H1 (cell line): ENCODE results near the gene KRTAP3-1. TPM values are rescaled to one million over a fixed set of nuclear protein-coding genes. Genes with fewer than 3 reads are reported as not detected.

ENCODE experiments used
- CTCF ChIA-PET: fragments of 300-600 bp; sonication (Branson Sonifier 250); formaldehyde crosslinking; loops from one replicate; lab custom pipeline; 2021; ENCODE audit not compliant: partially characterized antibody; lab: Charles Lee
- POLR2A ChIA-PET: fragments of 300-600 bp; sonication (Branson Sonifier 250); formaldehyde crosslinking; loops from one replicate; lab custom pipeline; 2021; ENCODE audit warnings: inconsistent platforms; ENCODE audit not compliant: partially characterized antibody; lab: Charles Lee
- DNase-seq, 2 experiments: peaks; one replicate each; pipeline versions ENCODE4 v3.0.0 to v3.0.0-alpha.2; 2010 to 2022; ENCODE audit warnings: low spot score in 2 of 2, low read depth in 1 of 2, mixed read lengths in 1 of 2
- FAIRE-seq: peaks from 2 replicates; lab custom pipeline; 2011; peaks lifted over from hg19 to GRCh38; lab: Jason Lieb, UNC
- H2AFZ ChIP-seq: 2 replicates; pipeline ENCODE4 v1.8.1; 2012; ENCODE audit warnings: low read length, inconsistent platforms
- H2AK5ac ChIP-seq: 2 replicates; pipeline ENCODE4 v1.6.1; 2013; ENCODE audit warnings: low read depth, low read length
- H2BK120ac ChIP-seq: replicated peaks from 2 replicates; pipeline ENCODE3; 2013; ENCODE audit warnings: low read depth, low read length, inconsistent platforms
- H2BK12ac ChIP-seq: 2 replicates; pipeline ENCODE4 v1.6.1; 2013; ENCODE audit warnings: low read depth, low read length
- H2BK15ac ChIP-seq: 2 replicates; pipeline ENCODE4 v1.6.1; 2013; ENCODE audit warnings: low read length
- H2BK20ac ChIP-seq: 2 replicates; pipeline ENCODE4 v1.6.1; 2013; ENCODE audit warnings: low read length
- H2BK5ac ChIP-seq: 2 replicates; pipeline ENCODE4 v1.6.1; 2013; ENCODE audit warnings: low read depth, low read length
- H3K14ac ChIP-seq: 2 replicates; pipeline ENCODE4 v1.6.1; 2013; ENCODE audit warnings: inconsistent platforms; ENCODE audit not compliant: insufficient read length
- H3K18ac ChIP-seq: 2 replicates; pipeline ENCODE4 v1.6.1; 2013; ENCODE audit warnings: low read length; ENCODE audit errors: extremely low read depth
- H3K23ac ChIP-seq: 2 replicates; pipeline ENCODE4 v1.6.1; 2013; ENCODE audit warnings: inconsistent platforms; ENCODE audit not compliant: insufficient read length
- H3K23me2 ChIP-seq: 2 replicates; pipeline ENCODE4 v1.6.1; 2013; ENCODE audit warnings: low read depth, low read length
- H3K27ac ChIP-seq: 2 replicates; pipeline ENCODE4 v1.6.1; 2011; ENCODE audit warnings: low read depth, low read length, inconsistent platforms
- H3K27me3 ChIP-seq, 4 experiments: replicated peaks in 1 of 4; 1 replicate in 1 of 4; 2 replicates in 3 of 4; pipeline versions ENCODE4 v1.6.1 to v1.8.1; 2011 to 2013; ENCODE audit warnings: low read length in 3 of 4, mild to moderate bottlenecking in 3 of 4, inconsistent platforms in 2 of 4, mixed read lengths in 2 of 4, moderate library complexity in 1 of 4; ENCODE audit not compliant: control insufficient read depth in 3 of 4, insufficient read depth in 3 of 4; ENCODE audit errors: extremely low read depth in 1 of 4
- H3K36me3 ChIP-seq, 4 experiments: 2 replicates each; pipeline versions ENCODE4 v1.6.1 to v1.8.1; 2011 to 2013; ENCODE audit warnings: mild to moderate bottlenecking in 4 of 4, low read length in 3 of 4, moderate library complexity in 2 of 4, control low read depth in 1 of 4, inconsistent platforms in 1 of 4; ENCODE audit not compliant: insufficient read depth in 4 of 4, control insufficient read depth in 2 of 4
- H3K4ac ChIP-seq: replicated peaks from 2 replicates; pipeline ENCODE3; 2013; ENCODE audit warnings: low read length, low read depth, mixed read lengths, inconsistent platforms; ENCODE audit not compliant: insufficient read length
- H3K4me1 ChIP-seq, 4 experiments: replicated peaks in 1 of 4; 1 replicate in 1 of 4; 2 replicates in 3 of 4; pipeline versions ENCODE4 v1.6.1 to v1.8.1; 2011 to 2013; ENCODE audit warnings: low read length in 3 of 4, inconsistent platforms in 2 of 4, mixed read lengths in 1 of 4; ENCODE audit not compliant: insufficient read depth in 4 of 4, control insufficient read depth in 3 of 4
- H3K4me2 ChIP-seq, 2 experiments: 2 replicates each; pipeline versions ENCODE4 v1.6.1 to v1.8.1; 2011 to 2013; ENCODE audit warnings: low read depth in 2 of 2, low read length in 2 of 2, control low read depth in 1 of 2, inconsistent platforms in 1 of 2, mild to moderate bottlenecking in 1 of 2; ENCODE audit not compliant: insufficient read depth in 1 of 2
- H3K4me3 ChIP-seq, 4 experiments: fragments of 200-600, 300-600 bp in 1 of 4; sonication (generic), shearing (Covaris generic), sonication (Bioruptor Twin) in 1 of 4; 2 replicates each; pipeline versions ENCODE4 v1.5.1 to v1.8.1; 2011 to 2016; ENCODE audit warnings: low read length in 4 of 4, low read depth in 3 of 4, control low read depth in 2 of 4, inconsistent platforms in 2 of 4, mild to moderate bottlenecking in 2 of 4, mixed read lengths in 1 of 4, moderate library complexity in 1 of 4; ENCODE audit not compliant: insufficient read depth in 2 of 4; ENCODE audit errors: extremely low read depth in 1 of 4
- H3K56ac ChIP-seq: replicated peaks from 2 replicates; pipeline ENCODE3; 2013; ENCODE audit warnings: low read depth, mild to moderate bottlenecking, mixed read lengths, low read length, inconsistent platforms; ENCODE audit not compliant: insufficient read length
- H3K79me1 ChIP-seq: 2 replicates; pipeline ENCODE4 v1.6.1; 2013; ENCODE audit warnings: low read depth, low read length, control low read depth
- H3K79me2 ChIP-seq, 2 experiments: 2 replicates each; pipeline versions ENCODE4 v1.6.1 to v1.8.1; 2012 to 2013; ENCODE audit warnings: low read length in 2 of 2, mild to moderate bottlenecking in 2 of 2, inconsistent platforms in 1 of 2; ENCODE audit not compliant: insufficient read depth in 2 of 2, control insufficient read depth in 1 of 2
- H3K9ac ChIP-seq, 4 experiments: replicated peaks in 1 of 4; 1 replicate in 1 of 4; 2 replicates in 3 of 4; pipeline versions ENCODE4 v1.6.1 to v1.8.1; 2011 to 2013; ENCODE audit warnings: low read depth in 3 of 4, low read length in 3 of 4, control low read depth in 2 of 4, mild to moderate bottlenecking in 2 of 4, moderate library complexity in 2 of 4, inconsistent platforms in 1 of 4; ENCODE audit errors: extremely low read depth in 1 of 4
- H3K9me3 ChIP-seq, 2 experiments: 2 replicates each; pipeline versions ENCODE4 v1.6.1 to v1.8.1; 2012 to 2013; ENCODE audit warnings: mild to moderate bottlenecking in 2 of 2, moderate library complexity in 2 of 2, control low read depth in 1 of 2, inconsistent platforms in 1 of 2, low read depth in 1 of 2, low read length in 1 of 2, mixed read lengths in 1 of 2; ENCODE audit not compliant: insufficient read depth in 2 of 2
- H4K20me1 ChIP-seq, 2 experiments: replicated peaks in 1 of 2; 2 replicates each; pipeline versions ENCODE3 to v1.8.1; 2011 to 2013; ENCODE audit warnings: inconsistent platforms in 2 of 2, low read length in 2 of 2, mild to moderate bottlenecking in 1 of 2; ENCODE audit not compliant: insufficient read depth in 2 of 2, control insufficient read depth in 1 of 2
- H4K5ac ChIP-seq: 2 replicates; pipeline ENCODE4 v1.6.1; 2013; ENCODE audit warnings: low read length, low read depth, mixed read lengths, inconsistent platforms; ENCODE audit not compliant: insufficient read length
- H4K8ac ChIP-seq: 2 replicates; pipeline ENCODE4 v1.8.0; 2013; ENCODE audit warnings: mild to moderate bottlenecking, moderate library complexity, low read length, inconsistent platforms; ENCODE audit not compliant: insufficient read depth; ENCODE audit errors: extremely low read depth
- H4K91ac ChIP-seq: replicated peaks from 2 replicates; pipeline ENCODE3; 2013; ENCODE audit warnings: low read length, mixed read lengths, inconsistent platforms; ENCODE audit not compliant: insufficient read length
- CBX8 ChIP-seq: fragments of 300-800, 300-1000 bp; sonication (generic); IDR thresholded peaks from 2 replicates; pipeline ENCODE4 v1.7.1; 2016; ENCODE audit warnings: low read depth, low read length, borderline replicate concordance
- CHD2 ChIP-seq: IDR thresholded peaks from 2 replicates; pipeline ENCODE4 v1.6.1; 2012; ENCODE audit warnings: low read length, improper control_type of control experiment
- EZH2 ChIP-seq: fragments of 200-600 bp; sonication (generic); IDR thresholded peaks from 2 replicates; pipeline ENCODE4 v1.7.1; 2012; ENCODE audit warnings: low read depth, mild to moderate bottlenecking, moderate library complexity, low read length, inconsistent platforms; ENCODE audit not compliant: severe bottlenecking
- GTF2F1 ChIP-seq: IDR thresholded peaks from 2 replicates; pipeline ENCODE4 v1.6.1; 2012; ENCODE audit warnings: low read depth, low read length, improper control_type of control experiment, borderline replicate concordance
- KDM4A ChIP-seq: IDR thresholded peaks from one replicate; pipeline ENCODE4 v1.7.1; 2012; ENCODE audit warnings: low read depth, mild to moderate bottlenecking, moderate library complexity, low read length, inconsistent platforms; ENCODE audit not compliant: severe bottlenecking
- USF2 ChIP-seq: IDR thresholded peaks from 2 replicates; pipeline ENCODE4 v1.6.1; 2011; ENCODE audit warnings: low read length, improper control_type of control experiment
- YY1 ChIP-seq: IDR thresholded peaks from 2 replicates; pipeline ENCODE4 v1.6.1; 2011; ENCODE audit warnings: low read depth, mild to moderate bottlenecking, low read length
- WGBS, 2 experiments: shearing (Covaris generic) in 1 of 2; methylation state at CpG; one replicate each; pipeline versions ENCODE4 v1.1.6 to v1.1.7; 2013 to 2015; ENCODE audit warnings: low lambda C conversion rate in 2 of 2, mixed read lengths in 2 of 2, inconsistent platforms in 1 of 2, low coverage in 1 of 2, missing lambda C conversion rate in 1 of 2; ENCODE audit not compliant: insufficient replicate concordance in 2 of 2, insufficient coverage in 1 of 2, insufficient read length in 1 of 2; ENCODE audit errors: extremely low coverage in 1 of 2, missing lambda C conversion rate in 1 of 2; 5-methylcytosine and 5-hydroxymethylcytosine counted together
- polyA plus RNA-seq, 7 experiments: library from polyadenylated mRNA; depleted of rRNA in 3 of 7; stranded (reverse) in 5 of 7; unstranded in 2 of 7; fragments of >200 nt in 5 of 7; fragments of 200-250 nt in 2 of 7; gene quantifications; 1 replicate in 5 of 7; 2 replicates in 1 of 7; 4 replicates in 1 of 7; pipeline versions ENCODE4 v1.2.1 to v1.2.3, GENCODE V29; 2011 to 2013; ENCODE audit warnings: missing spikeins in 2 of 7, mixed read lengths in 2 of 7
- total RNA-seq: library from RNA; stranded (reverse); fragmentation: NEBNext Ultra II Directional; extraction: Animal tissue kit (Norgen Biotek cat#: 25700); gene quantifications from 2 replicates; pipeline ENCODE4 v1.2.1, GENCODE V29; 2021

The KRTAP3-1 gene
- total and polyA plus RNA-seq, 2 of the 8 experiments (the other 6 are each of a cell fraction or from before 2014, with no cell fraction given), result not detected

GRCh38 chr17:41001795-41002194 lies 7.1 kb downstream of the KRTAP3-1 start:
- no peaks in the 10 kb centered on the region for H3K36me3 ChIP-seq
- H2BK20ac ChIP-seq, result no peak overlapping the region
- no peak overlapping the region for H4K5ac ChIP-seq
- ChIA-PET POLR2A (no interaction called here), CTCF (interaction anchor here (1.0 kb wide), 1 partner anchor 38 kb away, joined by 3 read pairs; no protein-coding TSS in a partner anchor)
- H3K56ac ChIP-seq, result no peak overlapping the region
- H4K8ac ChIP-seq, result no peak overlapping the region
- H2BK12ac ChIP-seq, result no peak overlapping the region
- no peaks in the 10 kb centered on the region for H4K20me1 ChIP-seq
- no peaks in the 10 kb centered on the region for H3K27me3 ChIP-seq
- no peaks in the 10 kb centered on the region for H3K23me2 ChIP-seq
- H3K23ac ChIP-seq, result no peak overlapping the region
- FAIRE-seq, result no peak
- H3K9me3 ChIP-seq, result no peaks in the 10 kb centered on the region
- TF ChIP-seq KDM4A (no peak), USF2 (no peak), GTF2F1 (no peak), YY1 (no peak), EZH2 (no peak), CBX8 (no peak), CHD2 (no peak)
- H2AFZ ChIP-seq, result no peak overlapping the region
- WGBS, 2 experiments, result 91% methylated on average over 4 of the region's 4 CpGs; no CpG with 5 or more reads in 1 of the 2 experiments
- no peak overlapping the region for H3K27ac ChIP-seq
- H2BK15ac ChIP-seq, result no peak overlapping the region
- no peak overlapping the region for H4K91ac ChIP-seq
- H2BK120ac ChIP-seq, result no peak overlapping the region
- H3K79me2 ChIP-seq, result no peaks in the 10 kb centered on the region
- no peak overlapping the region for H3K14ac ChIP-seq
- H3K4me2 ChIP-seq, result no peak overlapping the region
- no peak for DNase-seq
- no peak overlapping the region for H3K18ac ChIP-seq
- no peaks in the 10 kb centered on the region for H3K79me1 ChIP-seq
- no peak overlapping the region for H3K4me3 ChIP-seq
- H2AK5ac ChIP-seq, result no peak overlapping the region
- H3K4ac ChIP-seq, result no peak overlapping the region
- H3K9ac ChIP-seq, result no peak overlapping the region
- no peak overlapping the region for H2BK5ac ChIP-seq
- no peaks in the 10 kb centered on the region; a peak in 1 of 7 replicates for H3K4me1 ChIP-seq
